GM12878 (cell line): Measurements from ENCODE around the gene CCDC15.

Experiments used
- EZH2 ChIP-seq: IDR thresholded peaks from 2 replicates; pipeline ENCODE4 v1.6.1; 2012; ENCODE audit warnings: low read depth, mild to moderate bottlenecking, control low read depth, inconsistent platforms, low read length, borderline replicate concordance; ENCODE audit not compliant: control insufficient read depth
- MTA3 ChIP-seq: IDR thresholded peaks from 2 replicates; pipeline ENCODE4 v1.6.1; 2012; ENCODE audit warnings: low read length, inconsistent platforms, borderline replicate concordance
- MXI1 ChIP-seq: fragments of 150-350 bp; IDR thresholded peaks from 2 replicates; pipeline ENCODE4 v1.6.1; 2011; ENCODE audit warnings: low read depth, mild to moderate bottlenecking, inconsistent platforms, low read length, improper control_type of control experiment
- POLR2A ChIP-seq: IDR thresholded peaks from 2 replicates; pipeline ENCODE4 v1.6.1; 2011; ENCODE audit warnings: low read depth, mild to moderate bottlenecking, low read length
- POLR2AphosphoS5 ChIP-seq: IDR thresholded peaks from 2 replicates; pipeline ENCODE4 v1.6.1; 2011; ENCODE audit warnings: mild to moderate bottlenecking, low read length, inconsistent platforms
- SP1 ChIP-seq: IDR thresholded peaks from one replicate; pipeline ENCODE4 v1.6.1; 2011; ENCODE audit warnings: low read depth, low read length
- TCF12 ChIP-seq: IDR thresholded peaks from 2 replicates; pipeline ENCODE4 v1.6.1; 2011; ENCODE audit warnings: low read depth, mild to moderate bottlenecking, low read length
- ZBED1 ChIP-seq: IDR thresholded peaks from 2 replicates; pipeline ENCODE4 v1.6.1; 2016; ENCODE audit warnings: borderline replicate concordance
- TF ChIP-seq, protein P1 (sequence below), 3 experiments: IDR thresholded peaks in 2 of 3; conservative IDR thresholded peaks in 1 of 3; 2 replicates each; pipeline ENCODE4 v1.5.1; 2011; ENCODE audit warnings: low read depth in 3 of 3, low read length in 3 of 3, mild to moderate bottlenecking in 3 of 3, control low read depth in 2 of 3, moderate library complexity in 2 of 3, inconsistent platforms in 1 of 3, mixed read lengths in 1 of 3; ENCODE audit not compliant: control insufficient read depth in 2 of 3, insufficient read depth in 1 of 3; ENCODE audit errors: extremely low read depth in 1 of 3

GRCh38 chr11:124943254-124943616 is 10.8 kb upstream of the CCDC15 start:
- TF ChIP-seq POLR2AphosphoS5 = no peak
- TF ChIP-seq POLR2A = no peak
- TF ChIP-seq MXI1 = no peak
- TF ChIP-seq EZH2 = no peak
- TF ChIP-seq MTA3 = no peak
- no peak for TF ChIP-seq TCF12
- TF ChIP-seq, protein P1, sequence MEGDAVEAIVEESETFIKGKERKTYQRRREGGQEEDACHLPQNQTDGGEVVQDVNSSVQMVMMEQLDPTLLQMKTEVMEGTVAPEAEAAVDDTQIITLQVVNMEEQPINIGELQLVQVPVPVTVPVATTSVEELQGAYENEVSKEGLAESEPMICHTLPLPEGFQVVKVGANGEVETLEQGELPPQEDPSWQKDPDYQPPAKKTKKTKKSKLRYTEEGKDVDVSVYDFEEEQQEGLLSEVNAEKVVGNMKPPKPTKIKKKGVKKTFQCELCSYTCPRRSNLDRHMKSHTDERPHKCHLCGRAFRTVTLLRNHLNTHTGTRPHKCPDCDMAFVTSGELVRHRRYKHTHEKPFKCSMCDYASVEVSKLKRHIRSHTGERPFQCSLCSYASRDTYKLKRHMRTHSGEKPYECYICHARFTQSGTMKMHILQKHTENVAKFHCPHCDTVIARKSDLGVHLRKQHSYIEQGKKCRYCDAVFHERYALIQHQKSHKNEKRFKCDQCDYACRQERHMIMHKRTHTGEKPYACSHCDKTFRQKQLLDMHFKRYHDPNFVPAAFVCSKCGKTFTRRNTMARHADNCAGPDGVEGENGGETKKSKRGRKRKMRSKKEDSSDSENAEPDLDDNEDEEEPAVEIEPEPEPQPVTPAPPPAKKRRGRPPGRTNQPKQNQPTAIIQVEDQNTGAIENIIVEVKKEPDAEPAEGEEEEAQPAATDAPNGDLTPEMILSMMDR (IDR thresholded peaks at IDR 0.05 in 2 of 3, conservative IDR thresholded peaks at IDR 0.05 in 1 of 3; ENCODE audit: control insufficient read depth in 2 of 3, extremely low read depth in 1 of 3, insufficient read depth in 1 of 3, low read depth in 3 of 3, low read length in 3 of 3) = no peak
- TF ChIP-seq SP1 = no peak
- no peak for TF ChIP-seq ZBED1
